H9 (cell line): ENCODE data around the gene CHST14. TPM values are rescaled to one million over a fixed set of nuclear protein-coding genes. Genes with fewer than 3 reads are reported as not detected.
A peak's percentile ranks its signal among the peaks of the same experiment; 100 is the strongest.

Source experiments
- DNase-seq: peaks from one replicate; pipeline ENCODE4 v3.0.0-alpha.2; 2017
- H2AFZ ChIP-seq: one replicate; pipeline ENCODE4 v1.6.1; 2013; ENCODE audit warnings: mild to moderate bottlenecking, low read length, control low read depth, moderate library complexity
- H2AK5ac ChIP-seq: 2 replicates; pipeline ENCODE4 v1.6.1; 2013; ENCODE audit warnings: low read length, control low read depth, mixed read lengths; ENCODE audit not compliant: insufficient read length
- H2BK120ac ChIP-seq: one replicate; pipeline ENCODE4 v1.6.1; 2013; ENCODE audit warnings: low read depth, mild to moderate bottlenecking, low read length, control low read depth, inconsistent platforms; ENCODE audit not compliant: poor library complexity, severe bottlenecking
- H2BK12ac ChIP-seq: 2 replicates; pipeline ENCODE4 v1.6.1; 2013; ENCODE audit warnings: low read length, control low read depth, mixed read lengths, low read depth; ENCODE audit not compliant: insufficient read length
- H2BK15ac ChIP-seq: 2 replicates; pipeline ENCODE4 v1.6.1; 2013; ENCODE audit warnings: low read depth, low read length, control low read depth
- H2BK20ac ChIP-seq: one replicate; pipeline ENCODE4 v1.6.1; 2013; ENCODE audit warnings: low read depth, mild to moderate bottlenecking, low read length, control low read depth, inconsistent platforms; ENCODE audit not compliant: poor library complexity, severe bottlenecking
- H2BK5ac ChIP-seq: 2 replicates; pipeline ENCODE4 v1.6.1; 2013; ENCODE audit warnings: low read length, control low read depth, mixed read lengths; ENCODE audit not compliant: insufficient read length
- H3K14ac ChIP-seq: 2 replicates; pipeline ENCODE4 v1.6.1; 2013; ENCODE audit warnings: low read length, control low read depth; ENCODE audit not compliant: insufficient read depth
- H3K18ac ChIP-seq: 2 replicates; pipeline ENCODE4 v1.6.1; 2013; ENCODE audit warnings: low read depth, mild to moderate bottlenecking, mixed read lengths, low read length, control low read depth; ENCODE audit not compliant: insufficient read length
- H3K23ac ChIP-seq: 2 replicates; pipeline ENCODE4 v1.6.1; 2013; ENCODE audit warnings: low read length, control low read depth, mixed read lengths, low read depth; ENCODE audit not compliant: insufficient read length
- H3K23me2 ChIP-seq: 2 replicates; pipeline ENCODE4 v1.6.1; 2013; ENCODE audit warnings: low read depth, mild to moderate bottlenecking, mixed read lengths, low read length, control low read depth; ENCODE audit not compliant: insufficient read length, poor library complexity, severe bottlenecking
- H3K27ac ChIP-seq: 2 replicates; pipeline ENCODE4 v1.5.1; 2013; ENCODE audit warnings: low read length, control low read depth, mixed read lengths, low read depth; ENCODE audit not compliant: insufficient read length
- H3K27me3 ChIP-seq: 2 replicates; pipeline ENCODE4 v1.6.1; 2013; ENCODE audit warnings: low read length, control low read depth, inconsistent platforms; ENCODE audit not compliant: insufficient read depth
- H3K4ac ChIP-seq: 2 replicates; pipeline ENCODE4 v1.6.1; 2013; ENCODE audit warnings: low read depth, mild to moderate bottlenecking, control low read depth, inconsistent platforms, low read length, moderate library complexity
- H3K4me1 ChIP-seq: 2 replicates; pipeline ENCODE4 v1.6.1; 2013; ENCODE audit warnings: low read length, control low read depth, inconsistent platforms; ENCODE audit not compliant: insufficient read depth
- H3K4me2 ChIP-seq: 2 replicates; pipeline ENCODE4 v1.6.1; 2013; ENCODE audit warnings: low read length, control low read depth, mixed read lengths; ENCODE audit not compliant: insufficient read length, insufficient read depth
- H3K56ac ChIP-seq: 2 replicates; pipeline ENCODE4 v1.6.1; 2013; ENCODE audit warnings: low read depth, mild to moderate bottlenecking, mixed read lengths, low read length, control low read depth; ENCODE audit not compliant: insufficient read length
- H3K79me1 ChIP-seq: 2 replicates; pipeline ENCODE4 v1.6.1; 2013; ENCODE audit warnings: low read depth, mild to moderate bottlenecking, moderate library complexity, low read length, control low read depth, inconsistent platforms; ENCODE audit not compliant: insufficient read depth, poor library complexity, severe bottlenecking
- H3K79me2 ChIP-seq: 2 replicates; pipeline ENCODE4 v1.6.1; 2013; ENCODE audit warnings: low read length, control low read depth, inconsistent platforms; ENCODE audit not compliant: insufficient read depth
- H3K9ac ChIP-seq: 2 replicates; pipeline ENCODE4 v1.6.1; 2013; ENCODE audit warnings: low read length, control low read depth, mixed read lengths; ENCODE audit not compliant: insufficient read length; ENCODE audit errors: extremely low read depth
- H3K9me3 ChIP-seq: one replicate; pipeline ENCODE4 v1.6.1; 2013; ENCODE audit warnings: low read depth, low read length, inconsistent platforms; ENCODE audit not compliant: control insufficient read depth
- H3T11ph ChIP-seq: one replicate; pipeline ENCODE4 v1.6.1; 2013; ENCODE audit warnings: mild to moderate bottlenecking, low read length, control low read depth, inconsistent platforms
- H4K20me1 ChIP-seq: one replicate; pipeline ENCODE4 v1.6.1; 2013; ENCODE audit not compliant: control insufficient read depth, insufficient read length, insufficient read depth
- H4K5ac ChIP-seq: 2 replicates; pipeline ENCODE4 v1.6.1; 2013; ENCODE audit warnings: low read depth, mild to moderate bottlenecking, mixed read lengths, low read length, control low read depth; ENCODE audit not compliant: insufficient read length
- H4K8ac ChIP-seq: replicated peaks from 2 replicates; pipeline ENCODE4 v1.6.1; 2013; ENCODE audit warnings: low read length, control low read depth, mixed read lengths, low read depth; ENCODE audit not compliant: insufficient read length
- H4K91ac ChIP-seq: 2 replicates; pipeline ENCODE4 v1.6.1; 2013; ENCODE audit warnings: low read depth, mild to moderate bottlenecking, moderate library complexity, mixed read lengths, low read length, control low read depth; ENCODE audit not compliant: insufficient read length
- H3K27ac Mint-ChIP-seq, 3 experiments: 2 replicates in 2 of 3; 3 replicates in 1 of 3; pipeline ENCODE4 v1.8.0; 2020 to 2021; ENCODE audit warnings: mixed read lengths in 3 of 3, mild to moderate bottlenecking in 1 of 3, moderate library complexity in 1 of 3
- H3K27me3 Mint-ChIP-seq: 2 replicates; pipeline ENCODE4 v1.8.0; 2021; ENCODE audit warnings: low read depth, mild to moderate bottlenecking, moderate library complexity, mixed read lengths
- H3K36me3 Mint-ChIP-seq, 3 experiments: 2 replicates in 2 of 3; 3 replicates in 1 of 3; pipeline ENCODE4 v1.8.0; 2020 to 2021; ENCODE audit warnings: low read depth in 3 of 3, mixed read lengths in 3 of 3; ENCODE audit not compliant: insufficient read depth in 1 of 3
- H3K4me1 Mint-ChIP-seq, 2 experiments: 2 replicates each; pipeline ENCODE4 v1.8.0; 2020; ENCODE audit warnings: mixed read lengths in 2 of 2
- H3K4me3 Mint-ChIP-seq, 2 experiments: 2 replicates in 1 of 2; 3 replicates in 1 of 2; pipeline ENCODE4 v1.8.0; 2020 to 2021; ENCODE audit warnings: mild to moderate bottlenecking in 2 of 2, mixed read lengths in 2 of 2, moderate library complexity in 1 of 2
- H3K9me3 Mint-ChIP-seq, 2 experiments: 2 replicates in 1 of 2; 3 replicates in 1 of 2; pipeline ENCODE4 v1.8.0; 2020; ENCODE audit warnings: mild to moderate bottlenecking in 2 of 2, mixed read lengths in 2 of 2, moderate library complexity in 1 of 2
- WGBS: extraction: QIAGEN DNeasy Blood & Tissue Kit; methylation state at CpG from one replicate; pipeline ENCODE4 v1.1.7; 2013; ENCODE audit warnings: missing lambda C conversion rate, low lambda C conversion rate, mixed read lengths; ENCODE audit not compliant: insufficient read length; ENCODE audit errors: extremely low coverage; 5-methylcytosine and 5-hydroxymethylcytosine counted together
- total RNA-seq: library from RNA; stranded (reverse); gene quantifications from 2 replicates; pipeline ENCODE4 v1.2.1, GENCODE V29; 2021
- TF ChIP-seq, protein P1 (sequence below): fragments of 200-600 bp; sonication (generic); conservative IDR thresholded peaks from 3 replicates; pipeline ENCODE4 v1.8.0; 2021; ENCODE audit warnings: antibody characterized with exemption, mild to moderate bottlenecking

CHST14 gene
- total RNA-seq, 1 experiment from 2014 or later = 25.7 TPM

DNA sequence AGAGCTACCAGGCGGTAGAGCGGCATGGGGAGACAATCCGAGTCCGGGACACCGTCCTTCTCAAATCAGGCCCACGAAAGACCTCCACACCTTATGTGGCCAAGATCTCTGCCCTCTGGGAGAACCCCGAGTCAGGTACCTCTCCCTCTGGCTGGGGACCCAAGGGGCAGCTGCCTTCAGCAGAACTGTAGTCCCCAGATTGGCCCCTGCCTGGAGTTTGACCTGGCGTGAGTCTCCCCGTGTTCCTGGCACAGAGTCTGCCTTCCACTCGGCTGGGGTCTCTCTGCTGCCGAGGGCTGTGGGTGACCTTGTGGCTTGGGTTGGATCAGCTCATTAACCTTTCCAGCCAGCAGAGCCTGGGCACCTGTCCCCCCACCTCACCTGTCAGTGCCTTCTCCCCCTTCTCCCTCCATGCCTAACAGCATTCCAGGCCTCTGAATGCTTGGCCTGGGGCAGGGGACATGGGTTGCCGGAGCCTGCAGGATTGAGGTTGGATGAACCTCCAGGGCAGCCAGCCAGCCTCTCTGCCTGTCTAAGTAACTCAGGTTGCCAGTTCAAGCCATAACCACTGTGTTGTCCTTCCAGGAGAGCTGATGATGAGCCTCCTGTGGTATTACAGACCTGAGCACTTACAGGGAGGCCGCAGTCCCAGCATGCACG lies 6.8 kb upstream of the CHST14 start:
- no peak overlapping the region for H4K5ac ChIP-seq
- no peaks in the 10 kb centered on the region; the same call in 1 of the 2 replicates for H3K79me2 ChIP-seq
- H2BK15ac ChIP-seq = no peak overlapping the region
- H2AK5ac ChIP-seq = no peak overlapping the region
- Mint-ChIP-seq H3K9me3 (no peaks in the 10 kb centered on the region), H3K36me3 (peaks cover 27 to 74% (median 60%) of the 10 kb centered on the region in 3 experiments; a peak in 6 of 7 replicates), H3K27ac (0 out of 7 replicates have a peak overlapping the region, but pooled peaks of 1 of the 3 experiments have one; percentile 68), H3K4me1 (no peaks in the 10 kb centered on the region), H3K27me3 (no peaks in the 10 kb centered on the region), H3K4me3 (no peak overlapping the region)
- no peaks in the 10 kb centered on the region for H4K20me1 ChIP-seq
- H3K4ac ChIP-seq = no peak overlapping the region
- no peaks in the 10 kb centered on the region for H3K27me3 ChIP-seq
- H2BK120ac ChIP-seq = no peak overlapping the region
- no peak overlapping the region for H3K56ac ChIP-seq
- no peak overlapping the region for H2BK20ac ChIP-seq
- H3K18ac ChIP-seq = no peak overlapping the region
- H3K4me2 ChIP-seq = no peak overlapping the region
- H3T11ph ChIP-seq = no peak overlapping the region
- DNase-seq = no peak
- TF ChIP-seq, protein P1, sequence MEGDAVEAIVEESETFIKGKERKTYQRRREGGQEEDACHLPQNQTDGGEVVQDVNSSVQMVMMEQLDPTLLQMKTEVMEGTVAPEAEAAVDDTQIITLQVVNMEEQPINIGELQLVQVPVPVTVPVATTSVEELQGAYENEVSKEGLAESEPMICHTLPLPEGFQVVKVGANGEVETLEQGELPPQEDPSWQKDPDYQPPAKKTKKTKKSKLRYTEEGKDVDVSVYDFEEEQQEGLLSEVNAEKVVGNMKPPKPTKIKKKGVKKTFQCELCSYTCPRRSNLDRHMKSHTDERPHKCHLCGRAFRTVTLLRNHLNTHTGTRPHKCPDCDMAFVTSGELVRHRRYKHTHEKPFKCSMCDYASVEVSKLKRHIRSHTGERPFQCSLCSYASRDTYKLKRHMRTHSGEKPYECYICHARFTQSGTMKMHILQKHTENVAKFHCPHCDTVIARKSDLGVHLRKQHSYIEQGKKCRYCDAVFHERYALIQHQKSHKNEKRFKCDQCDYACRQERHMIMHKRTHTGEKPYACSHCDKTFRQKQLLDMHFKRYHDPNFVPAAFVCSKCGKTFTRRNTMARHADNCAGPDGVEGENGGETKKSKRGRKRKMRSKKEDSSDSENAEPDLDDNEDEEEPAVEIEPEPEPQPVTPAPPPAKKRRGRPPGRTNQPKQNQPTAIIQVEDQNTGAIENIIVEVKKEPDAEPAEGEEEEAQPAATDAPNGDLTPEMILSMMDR = no peak
- no peak overlapping the region for H2BK12ac ChIP-seq
- H3K23ac ChIP-seq = no peak overlapping the region
- no peak overlapping the region for H3K9ac ChIP-seq
- H3K4me1 ChIP-seq = no peaks in the 10 kb centered on the region
- no peaks in the 10 kb centered on the region for H3K79me1 ChIP-seq
- H2AFZ ChIP-seq = no peak overlapping the region
- no peaks in the 10 kb centered on the region for H3K9me3 ChIP-seq
- no peak overlapping the region for H4K8ac ChIP-seq
- H2BK5ac ChIP-seq = no peak overlapping the region
- no CpG with 5 or more reads among the region's 14 CpGs for WGBS
- H4K91ac ChIP-seq = no peak overlapping the region
- no peak overlapping the region for H3K27ac ChIP-seq
- no peak overlapping the region for H3K14ac ChIP-seq
- H3K23me2 ChIP-seq = no peaks in the 10 kb centered on the region
